HG03095 (cell line): Measurements from ENCODE around the gene OR4D2.

Experiments
- ATAC-seq: cut with Tn5 transposase; IDR thresholded peaks from one replicate; pipeline ENCODE4 v1.9.1; 2021; ENCODE audit warnings: moderate library complexity; ENCODE audit not compliant: unreplicated experiment

OR4D2 gene

GRCh38 chr17:58207451-58207850, 40.7 kb downstream of the OR4D2 start:
- ATAC-seq = no peak

- no peak for ATAC-seq
Observed at GRCh38 chr17:58208344-58208743, 41.6 kb downstream of the OR4D2 start.

- no peak for ATAC-seq
Observed at GRCh38 chr17:58210922-58211321, 44.1 kb downstream of the OR4D2 start.

- no peak for ATAC-seq
Observed at GRCh38 chr17:58215685-58216084, 48.9 kb downstream of the OR4D2 start.

GRCh38 chr17:58217766-58218165, 51.0 kb downstream of the OR4D2 start:
- ATAC-seq = no peak

- ATAC-seq = peak; percentile 95
Observed at GRCh38 chr17:58219007-58219788, 52.4 kb downstream of the OR4D2 start, which contains the start of gene MKS1. Gene MKS1 (minus strand): TSS chr17:58219255. CDS start chr17:58219230, 25 bp downstream.

GRCh38 chr17:58219789-58220183, 53.0 kb downstream of the OR4D2 start:
- ATAC-seq = no peak
